Stomach (tissue), 4 donors: ENCODE measurements around the gene MRC1.

ENCODE experiments used
- CTCF ChIP-seq, 7 experiments: fragments of 450-650 bp in 4 of 7; fragments of 200-600 bp in 3 of 7; sonication (generic) in 3 of 7; IDR thresholded peaks; one replicate each; pipeline ENCODE4 v1.5.1; 2016 to 2019; ENCODE audit warnings: antibody characterized with exemption in 7 of 7, control low read depth in 2 of 7, mild to moderate bottlenecking in 1 of 7
- EP300 ChIP-seq: sonication (generic); formaldehyde crosslinking; IDR thresholded peaks from one replicate; pipeline ENCODE4 v1.6.1; 2017; ENCODE audit warnings: antibody characterized with exemption
- POLR2A ChIP-seq, 4 donors: fragments of 450-650 bp; IDR thresholded peaks; one replicate each; pipeline ENCODE4 v1.6.1; 2016; ENCODE audit warnings: antibody characterized with exemption in 4 of 4, control low read depth in 2 of 4, mild to moderate bottlenecking in 1 of 4, moderate library complexity in 1 of 4
- POLR2AphosphoS5 ChIP-seq, 3 donors: sonication (generic); formaldehyde crosslinking; IDR thresholded peaks; one replicate each; pipeline ENCODE4 v1.6.1; 2016; ENCODE audit warnings: antibody characterized with exemption in 3 of 3

GRCh38 chr10:17943033-17943745 lies 134.0 kb downstream of the MRC1 start:
- TF ChIP-seq CTCF (IDR thresholded peaks at IDR 0.05) (no peak), EP300 (no peak), POLR2A (IDR thresholded peaks at IDR 0.05) (no peak), POLR2AphosphoS5 (IDR thresholded peaks at IDR 0.05) (no peak)
